Neural progenitor cell (in vitro differentiated cells): Measurements from ENCODE around the gene MRM1. TPM values are rescaled to one million over a fixed set of nuclear protein-coding genes. Genes with fewer than 3 reads are reported as not detected.

Experiments
- DNase-seq: peaks from one replicate; pipeline ENCODE4 v3.0.0-alpha.2; 2016; ENCODE audit warnings: low spot score
- H2AFZ ChIP-seq: fragments of 200-600 bp; sonication (generic); replicated peaks from 2 replicates; pipeline ENCODE4 v1.6.1; 2016; ENCODE audit warnings: antibody characterized with exemption
- H3F3A ChIP-seq: fragments of 200-600 bp; sonication (generic); 2 replicates; pipeline ENCODE4 v1.6.1; 2016; ENCODE audit warnings: antibody characterized with exemption, low read depth
- H3K27ac ChIP-seq: fragments of 200-600 bp; sonication (generic); 2 replicates; pipeline ENCODE4 v1.5.1; 2016; ENCODE audit warnings: mild to moderate bottlenecking
- H3K27me3 ChIP-seq: fragments of 200-600 bp; sonication (generic); 2 replicates; pipeline ENCODE4 v1.6.1; 2016; ENCODE audit warnings: mild to moderate bottlenecking, moderate library complexity
- H3K36me3 ChIP-seq: fragments of 200-600 bp; sonication (generic); 2 replicates; pipeline ENCODE4 v1.5.1; 2016
- H3K4me1 ChIP-seq: fragments of 200-600 bp; sonication (generic); 2 replicates; pipeline ENCODE4 v1.6.1; 2016; ENCODE audit warnings: mixed run types
- H3K4me2 ChIP-seq: fragments of 200-600 bp; sonication (generic); 2 replicates; pipeline ENCODE4 v1.6.1; 2016
- H3K4me3 ChIP-seq: fragments of 200-600 bp; sonication (generic); 2 replicates; pipeline ENCODE4 v1.5.1; 2016
- H3K79me2 ChIP-seq: fragments of 200-600 bp; sonication (generic); 2 replicates; pipeline ENCODE4 v1.6.1; 2016; ENCODE audit warnings: low read depth
- H3K9ac ChIP-seq: fragments of 200-600 bp; sonication (generic); 2 replicates; pipeline ENCODE4 v1.6.1; 2016
- H3K9me3 ChIP-seq: fragments of 200-600 bp; sonication (generic); 2 replicates; pipeline ENCODE4 v1.5.1; 2016; ENCODE audit warnings: low read depth
- H4K20me1 ChIP-seq: fragments of 200-600 bp; sonication (generic); 2 replicates; pipeline ENCODE4 v1.6.1; 2016; ENCODE audit warnings: low read depth
- H3K27ac Mint-ChIP-seq: 3 replicates; pipeline ENCODE4 v1.8.0; 2021; ENCODE audit warnings: mixed read lengths
- H3K27me3 Mint-ChIP-seq: 2 replicates; pipeline ENCODE4 v1.8.0; 2022; ENCODE audit warnings: low read depth, mild to moderate bottlenecking, inconsistent platforms, moderate library complexity, mixed read lengths; ENCODE audit not compliant: insufficient read depth
- H3K36me3 Mint-ChIP-seq: 3 replicates; pipeline ENCODE4 v1.8.0; 2021; ENCODE audit warnings: mixed read lengths
- H3K4me1 Mint-ChIP-seq: 3 replicates; pipeline ENCODE4 v1.8.0; 2021; ENCODE audit warnings: mixed read lengths
- H3K4me3 Mint-ChIP-seq: 3 replicates; pipeline ENCODE4 v1.8.0; 2021; ENCODE audit warnings: mild to moderate bottlenecking, moderate library complexity, mixed read lengths
- H3K9me3 Mint-ChIP-seq: 3 replicates; pipeline ENCODE4 v1.8.0; 2020; ENCODE audit warnings: mixed read lengths
- CTCF ChIP-seq: fragments of 200-600 bp; sonication (generic); IDR thresholded peaks from 2 replicates; pipeline ENCODE4 v1.5.1; 2017; ENCODE audit warnings: antibody characterized with exemption, mild to moderate bottlenecking
- EZH2 ChIP-seq: fragments of 200-600 bp; sonication (generic); IDR thresholded peaks from 2 replicates; pipeline ENCODE4 v1.6.1; 2017; ENCODE audit warnings: antibody characterized with exemption, mild to moderate bottlenecking, moderate library complexity
- EZH2phosphoT487 ChIP-seq: fragments of 200-600 bp; sonication (generic); IDR thresholded peaks from 2 replicates; pipeline ENCODE4 v1.6.1; 2017; ENCODE audit warnings: antibody characterized with exemption
- total RNA-seq: library from RNA; depleted of rRNA; stranded (reverse); fragments of >200 nt; gene quantifications from 2 replicates; pipeline ENCODE4 v1.2.3, GENCODE V29; 2015; ENCODE audit warnings: low replicate concordance

MRM1 gene
- total RNA-seq, 1 donor from 2014 or later, result 0.65 TPM

- Histone ChIP-seq H3K9me3 (no peaks in the 10 kb centered on the region), H3K9ac (no peak overlapping the region), H3K4me2 (no peak overlapping the region), H3K27me3 (peaks cover 55% of the 10 kb centered on the region), H3F3A (peaks cover 18% of the 10 kb centered on the region), H3K79me2 (no peaks in the 10 kb centered on the region), H4K20me1 (no peaks in the 10 kb centered on the region), H3K27ac (no peak overlapping the region), H2AFZ (no peak overlapping the region), H3K36me3 (no peaks in the 10 kb centered on the region), H3K4me1 (peaks cover 27% of the 10 kb centered on the region), H3K4me3 (no peak overlapping the region)
- Mint-ChIP-seq H3K4me1 (peaks cover 35% of the 10 kb centered on the region), H3K27ac (no peak overlapping the region), H3K9me3 (no peaks in the 10 kb centered on the region), H3K36me3 (no peaks in the 10 kb centered on the region), H3K27me3 (peaks cover 54% of the 10 kb centered on the region), H3K4me3 (no peak overlapping the region)
- DNase-seq, result no peak
- TF ChIP-seq EZH2phosphoT487, result no peak
- no peak for TF ChIP-seq EZH2
- TF ChIP-seq CTCF, result no peak
Measured at GRCh38 chr17:36645422-36645821, 44.0 kb downstream of the MRM1 start.

- Histone ChIP-seq H3F3A (peaks cover 7% of the 10 kb centered on the region), H3K4me1 (peaks cover 26% of the 10 kb centered on the region), H3K4me2 (no peak overlapping the region), H4K20me1 (no peaks in the 10 kb centered on the region), H2AFZ (no peak overlapping the region), H3K9ac (no peak overlapping the region), H3K4me3 (no peak overlapping the region), H3K36me3 (no peaks in the 10 kb centered on the region), H3K27ac (no peak overlapping the region), H3K79me2 (no peaks in the 10 kb centered on the region), H3K27me3 (peaks cover 33% of the 10 kb centered on the region), H3K9me3 (no peaks in the 10 kb centered on the region)
- Mint-ChIP-seq H3K9me3 (no peaks in the 10 kb centered on the region), H3K36me3 (no peaks in the 10 kb centered on the region), H3K27me3 (peaks cover 34% of the 10 kb centered on the region), H3K4me1 (peaks cover 32% of the 10 kb centered on the region), H3K4me3 (no peak overlapping the region), H3K27ac (no peak overlapping the region)
- peak; percentile 52 for DNase-seq
- TF ChIP-seq EZH2, result no peak
- peak; percentile 37 for TF ChIP-seq CTCF
- TF ChIP-seq EZH2phosphoT487, result no peak
Measured at GRCh38 chr17:36647636-36648035, 46.3 kb downstream of the MRM1 start.

- no peaks in the 10 kb centered on the region for H3K36me3 ChIP-seq
- Mint-ChIP-seq H3K36me3 (no peaks in the 10 kb centered on the region), H3K4me1 (peaks cover 27% of the 10 kb centered on the region), H3K27ac (peak overlapping the region; percentile 22), H3K4me3 (peak overlapping the region; percentile 19), H3K9me3 (no peaks in the 10 kb centered on the region), H3K27me3 (peaks cover 20% of the 10 kb centered on the region)
- peak; percentile 39 for DNase-seq
- H2AFZ ChIP-seq, result no peak overlapping the region
- H3K27me3 ChIP-seq, result peaks cover 10% of the 10 kb centered on the region
- peak overlapping the region; percentile 52 for H3K4me2 ChIP-seq
- H4K20me1 ChIP-seq, result peaks cover 3% of the 10 kb centered on the region
- no peaks in the 10 kb centered on the region for H3K9me3 ChIP-seq
- TF ChIP-seq EZH2, result no peak
- peaks cover 29% of the 10 kb centered on the region for H3K4me1 ChIP-seq
- H3K79me2 ChIP-seq, result no peaks in the 10 kb centered on the region
- H3K9ac ChIP-seq, result no peak overlapping the region
- peaks cover 7% of the 10 kb centered on the region for H3F3A ChIP-seq
- no peak overlapping the region for H3K27ac ChIP-seq
- H3K4me3 ChIP-seq, result no peak overlapping the region
Measured at GRCh38 chr17:36650096-36650775, 48.9 kb downstream of the MRM1 start.

- Histone ChIP-seq H3K36me3 (no peaks in the 10 kb centered on the region), H3K4me3 (no peak overlapping the region), H3K27ac (no peak overlapping the region), H3F3A (peaks cover 12% of the 10 kb centered on the region), H3K79me2 (no peaks in the 10 kb centered on the region), H3K4me1 (peaks cover 33% of the 10 kb centered on the region), H3K4me2 (no peak overlapping the region), H3K9ac (no peak overlapping the region), H2AFZ (no peak overlapping the region), H3K27me3 (peaks cover 34% of the 10 kb centered on the region), H4K20me1 (peaks cover 8% of the 10 kb centered on the region), H3K9me3 (no peaks in the 10 kb centered on the region)
- Mint-ChIP-seq H3K9me3 (no peaks in the 10 kb centered on the region), H3K27ac (no peak overlapping the region), H3K27me3 (peaks cover 19% of the 10 kb centered on the region), H3K4me3 (no peak overlapping the region), H3K4me1 (peaks cover 30% of the 10 kb centered on the region), H3K36me3 (no peaks in the 10 kb centered on the region)
- peak; percentile 38 for DNase-seq
- TF ChIP-seq EZH2phosphoT487, result no peak
- TF ChIP-seq EZH2, result no peak
- TF ChIP-seq CTCF, result no peak
Measured at GRCh38 chr17:36653374-36653773, 52.0 kb downstream of the MRM1 start.
